Measurements from ENCODE around the gene TTC7B.
A peak's percentile ranks its signal among the peaks of the same experiment; 100 is the strongest.

Gene TTC7B

GRCh38 chr14:90742252-90742651, 74.0 kb downstream of the TTC7B start:
- no peak for TF ChIP-seq CTCF (IDR thresholded peaks at IDR 0.05; ENCODE audit: unreplicated experiment in 3 of 3)
- Mint-ChIP-seq H3K36me3 (ENCODE audit: low read depth) (peaks cover 40% of the 10 kb centered on the region), H3K4me3 (no peak overlapping the region), H3K27ac (peak overlapping the region in 2 of 3 experiments; percentile 73), H3K9me3 (peaks cover 3% of the 10 kb centered on the region), H3K4me1 (peaks cover 19% of the 10 kb centered on the region), H3K27me3 (ENCODE audit: low read depth) (no peaks in the 10 kb centered on the region)

GRCh38 chr14:90741682-90741946, 74.6 kb downstream of the TTC7B start:
- Mint-ChIP-seq H3K4me3 (no peak overlapping the region), H3K27ac (no peak overlapping the region), H3K4me1 (peaks cover 19% of the 10 kb centered on the region), H3K36me3 (ENCODE audit: low read depth) (peaks cover 40% of the 10 kb centered on the region), H3K27me3 (ENCODE audit: low read depth) (no peaks in the 10 kb centered on the region), H3K9me3 (peaks cover 2% of the 10 kb centered on the region)
- TF ChIP-seq CTCF (IDR thresholded peaks at IDR 0.05; ENCODE audit: unreplicated experiment in 3 of 3): no peak

GRCh38 chr14:90740946-90741681, 75.1 kb downstream of the TTC7B start:
- no peak overlapping the region for H3K4me3 Mint-ChIP-seq
- H3K4me1 Mint-ChIP-seq: peaks cover 19% of the 10 kb centered on the region
- H3K9me3 Mint-ChIP-seq: peaks cover 2% of the 10 kb centered on the region
- peaks cover 37% of the 10 kb centered on the region for H3K36me3 Mint-ChIP-seq (ENCODE audit: low read depth)
- H3K27me3 Mint-ChIP-seq (ENCODE audit: low read depth): no peaks in the 10 kb centered on the region
- TF ChIP-seq CTCF (IDR thresholded peaks at IDR 0.05; ENCODE audit: unreplicated experiment in 3 of 3): no peak
- peak overlapping the region in 1 of 3 experiments; percentile 14 for H3K27ac Mint-ChIP-seq

- no peak for TF ChIP-seq CTCF (IDR thresholded peaks at IDR 0.05; ENCODE audit: unreplicated experiment in 3 of 3)
- no peak overlapping the region for H3K27ac Mint-ChIP-seq
- H3K36me3 Mint-ChIP-seq (ENCODE audit: low read depth): peaks cover 30% of the 10 kb centered on the region
- H3K9me3 Mint-ChIP-seq: no peaks in the 10 kb centered on the region
- H3K4me1 Mint-ChIP-seq: peaks cover 19% of the 10 kb centered on the region
- H3K4me3 Mint-ChIP-seq: no peak overlapping the region
- no peaks in the 10 kb centered on the region for H3K27me3 Mint-ChIP-seq (ENCODE audit: low read depth)
Measured at GRCh38 chr14:90740081-90740480, 76.1 kb downstream of the TTC7B start.

- no peak for TF ChIP-seq CTCF (IDR thresholded peaks at IDR 0.05; ENCODE audit: unreplicated experiment in 3 of 3)
- Mint-ChIP-seq H3K4me3 (no peak overlapping the region), H3K9me3 (no peaks in the 10 kb centered on the region), H3K27me3 (ENCODE audit: low read depth) (no peaks in the 10 kb centered on the region), H3K36me3 (ENCODE audit: low read depth) (peaks cover 30% of the 10 kb centered on the region), H3K27ac (no peak overlapping the region), H3K4me1 (peaks cover 19% of the 10 kb centered on the region)
Measured at GRCh38 chr14:90739318-90740068, 76.7 kb downstream of the TTC7B start.

Data from nephron (organoid).